CD4-positive, alpha-beta T cell treated with Interleukin-12 subunit alpha and Interleukin-12 subunit beta, for 1 hour (primary cell): ENCODE measurements around the gene OTOGL.
"Not testable (repeated sequence)": the region's sequence is repeated elsewhere in the genome, so short reads cannot be mapped to it uniquely, and the experiment has no call there.

ENCODE experiments used
- DNase-seq: peaks from one replicate; pipeline ENCODE4 v3.0.0-alpha.2; 2020

The OTOGL gene

DNA sequence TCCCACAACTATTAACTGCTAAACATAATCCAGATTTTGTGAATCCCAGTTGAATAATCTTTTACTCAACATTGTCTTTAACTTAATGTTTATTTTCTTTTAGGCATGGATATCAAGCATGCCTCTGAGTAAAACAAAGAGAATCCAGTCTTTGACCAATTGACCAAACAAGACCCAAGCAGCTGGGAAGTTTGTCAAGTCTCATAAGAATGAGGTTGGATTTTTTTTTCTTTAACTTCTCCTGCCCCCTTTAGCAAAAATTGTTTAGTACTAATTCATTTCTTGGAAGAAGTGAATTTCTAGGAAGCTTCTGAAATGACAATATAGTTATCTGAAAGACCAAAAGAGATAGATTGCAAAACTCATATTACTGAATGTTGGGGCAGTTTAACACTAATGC, 89.9 kb downstream of the OTOGL start:
- DNase-seq, result no peak

DNA sequence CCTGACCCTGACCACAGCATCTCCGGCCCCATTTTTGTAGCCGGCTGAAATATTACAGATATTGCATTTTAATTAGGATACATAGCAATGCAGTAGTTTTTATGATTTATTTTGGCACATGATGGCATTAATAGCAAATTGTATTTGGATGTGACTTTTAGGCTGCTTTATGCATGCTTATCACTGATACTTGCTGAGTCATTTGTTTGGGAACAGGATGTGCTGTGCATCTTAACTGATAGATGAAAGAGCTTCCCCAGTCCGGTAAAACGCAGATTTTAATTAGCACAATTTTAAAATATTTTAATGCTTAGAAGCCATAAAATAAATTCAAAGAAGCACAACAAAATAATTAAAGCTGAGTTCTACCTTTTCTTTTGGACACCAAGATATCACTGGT, 90.7 kb downstream of the OTOGL start:
- DNase-seq, result no peak

- no peak for DNase-seq
These were observed 92.8 kb downstream of the OTOGL start for GRCh38 chr12:80192087-80192486.

- DNase-seq, result no peak
These were observed 94.5 kb downstream of the OTOGL start for GRCh38 chr12:80193865-80194264.

GRCh38 chr12:80195074-80195726, 95.9 kb downstream of the OTOGL start:
- DNase-seq, result no peak

GRCh38 chr12:80195737-80196136, 96.4 kb downstream of the OTOGL start:
- DNase-seq, result no peak

DNA sequence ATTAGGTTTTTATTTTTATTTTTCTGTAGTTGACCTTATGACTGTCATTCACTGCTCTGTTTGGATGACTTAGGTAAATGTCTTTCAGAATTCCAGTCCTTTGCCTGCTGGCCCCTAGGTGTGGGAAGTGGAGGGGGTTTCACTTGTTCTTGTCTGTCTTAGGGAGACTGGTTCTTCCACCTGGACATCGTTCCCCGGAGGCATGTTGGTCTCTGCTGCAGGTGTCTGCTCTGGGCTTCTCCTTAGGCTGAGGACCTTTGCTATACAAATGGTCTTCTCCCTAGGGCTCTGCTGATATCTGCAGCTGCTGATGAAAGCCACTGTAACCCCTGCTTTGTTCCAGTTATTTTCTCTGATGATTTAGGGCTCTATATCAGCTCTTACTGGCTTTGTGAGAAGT, 97.1 kb downstream of the OTOGL start:
- no peak for DNase-seq

GRCh38 chr12:80198782-80199337, 99.5 kb downstream of the OTOGL start:
- DNase-seq, result no peak

DNA sequence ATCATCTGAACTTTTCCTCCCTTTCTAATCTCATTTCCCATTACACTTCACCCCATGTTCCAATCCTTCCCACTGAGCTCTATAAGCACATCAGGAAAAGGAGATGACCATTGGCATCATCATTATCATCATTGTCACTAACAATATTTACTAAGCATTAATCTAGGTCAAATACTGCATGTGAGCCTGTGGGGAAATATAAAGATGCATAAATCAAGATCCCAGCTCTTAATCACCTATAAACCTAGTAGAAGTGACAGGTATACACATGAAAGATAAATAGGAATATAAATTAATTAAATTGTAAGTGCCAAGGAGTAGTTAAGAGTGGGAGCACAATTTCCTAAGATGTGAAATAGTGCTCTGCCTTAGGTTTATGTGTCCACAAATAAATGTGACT, 100.6 kb downstream of the OTOGL start:
- DNase-seq, result no peak

DNA sequence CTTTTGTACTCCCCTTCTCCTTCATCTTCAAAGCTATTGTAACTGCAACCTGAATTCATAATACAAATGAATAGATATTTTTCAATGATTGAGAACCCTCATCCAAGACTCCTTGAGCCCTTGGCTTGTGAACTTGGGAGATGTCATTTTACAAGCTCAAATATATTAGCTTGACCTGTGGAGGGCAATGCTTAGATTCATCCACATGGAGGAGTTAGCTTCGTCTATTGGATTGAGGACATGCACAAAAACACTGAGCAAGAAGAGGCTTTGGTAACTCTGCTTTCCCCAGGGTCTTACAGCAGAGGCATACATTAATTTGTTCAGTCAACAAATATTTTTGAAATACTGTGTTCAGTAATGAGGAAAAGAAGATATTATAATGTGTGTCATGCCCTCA, 101.1 kb downstream of the OTOGL start:
- no peak for DNase-seq

- DNase-seq, result no peak
These were observed 102.6 kb downstream of the OTOGL start for GRCh38 chr12:80201908-80202307.

GRCh38 chr12:80205960-80206359, 106.6 kb downstream of the OTOGL start:
- DNase-seq, result no peak

DNA sequence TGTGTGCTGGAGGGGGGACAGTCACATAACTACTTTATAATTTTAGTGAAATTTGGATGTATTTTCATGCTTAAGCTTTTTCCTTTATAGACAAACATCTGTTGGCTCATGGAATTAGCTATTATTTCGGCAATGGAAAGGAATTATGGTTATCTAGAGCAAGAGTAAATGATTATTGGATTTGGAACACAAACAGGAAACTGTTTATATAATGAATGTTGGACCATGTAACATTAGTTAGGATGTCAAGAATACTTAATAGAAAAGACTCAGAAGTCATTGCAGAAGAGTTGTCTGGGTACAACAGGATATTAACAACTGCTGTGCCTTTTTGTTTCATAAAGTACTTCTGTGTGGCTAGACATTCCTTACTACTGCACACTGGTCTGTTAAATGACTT, 108.7 kb downstream of the OTOGL start:
- DNase-seq, result no peak

- no peak for DNase-seq
These were observed 112.3 kb downstream of the OTOGL start for GRCh38 chr12:80211671-80212070.

GRCh38 chr12:80212938-80213645, 113.8 kb downstream of the OTOGL start:
- no peak for DNase-seq

- DNase-seq, result no peak
These were observed 114.5 kb downstream of the OTOGL start for GRCh38 chr12:80213871-80214270.

GRCh38 chr12:80217011-80217535, 117.7 kb downstream of the OTOGL start:
- no peak for DNase-seq

GRCh38 chr12:80218925-80219324, 119.6 kb downstream of the OTOGL start:
- DNase-seq, result not testable (repeated sequence)

DNA sequence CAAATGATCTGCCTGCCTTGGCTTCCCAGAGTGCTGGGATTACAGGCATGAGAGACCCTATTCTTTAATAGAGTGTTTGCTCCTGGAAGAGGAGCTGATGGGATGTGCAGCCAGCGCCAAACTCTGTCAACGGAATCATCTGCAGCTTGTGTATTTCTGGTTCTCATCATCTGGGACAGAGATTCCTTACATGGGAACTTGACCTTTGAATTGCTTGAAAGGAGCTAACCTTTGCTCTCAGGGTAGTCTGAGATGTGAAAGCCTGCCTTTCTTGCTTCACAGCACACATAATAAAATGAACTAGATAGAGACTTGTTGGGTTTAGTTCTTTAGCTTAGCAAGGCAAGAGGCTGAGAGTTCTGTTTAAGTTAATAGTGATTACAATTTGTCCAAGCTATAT, 120.0 kb downstream of the OTOGL start:
- no peak for DNase-seq

DNA sequence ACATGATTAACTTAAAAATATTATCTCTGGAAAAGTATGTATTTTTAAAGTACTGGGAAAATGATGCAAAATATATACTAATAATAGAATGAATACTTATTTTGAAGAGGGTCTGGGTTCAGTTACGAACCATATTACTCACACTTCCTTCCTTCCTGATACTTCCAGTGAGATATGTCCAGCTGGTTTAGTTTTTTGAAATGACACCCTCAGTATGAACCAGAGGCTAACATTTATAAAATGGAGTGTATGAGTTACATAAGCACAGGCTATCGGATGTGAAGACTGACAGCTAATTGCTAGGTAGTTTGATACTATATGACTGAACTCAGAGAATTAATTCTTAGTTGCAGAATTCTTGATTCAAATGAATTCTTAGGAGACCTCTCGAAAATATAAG, 122.9 kb downstream of the OTOGL start:
- no peak for DNase-seq

GRCh38 chr12:80226576-80226975, 127.2 kb downstream of the OTOGL start:
- no peak for DNase-seq

GRCh38 chr12:80227904-80228303, 128.6 kb downstream of the OTOGL start:
- DNase-seq, result not testable (repeated sequence)

DNA sequence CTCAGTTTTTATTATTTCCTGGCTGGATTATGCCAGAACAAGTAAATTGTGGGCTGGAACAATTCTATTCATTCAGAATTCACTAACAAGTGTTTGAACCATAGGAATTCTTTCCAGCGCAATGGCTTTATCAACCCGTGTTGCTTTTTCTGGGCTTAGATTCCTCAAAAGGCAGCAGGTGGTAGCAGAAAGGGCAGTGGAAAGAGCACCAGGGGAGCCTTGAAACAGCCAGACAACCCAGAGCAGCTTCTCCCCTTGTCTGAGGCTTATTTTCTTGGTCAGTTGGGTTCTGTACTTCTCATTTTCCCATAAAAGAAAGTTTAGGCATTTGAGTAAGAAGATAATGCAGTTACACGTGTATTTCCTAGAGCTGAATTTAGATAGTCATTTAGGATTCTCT, 130.7 kb downstream of the OTOGL start:
- DNase-seq, result no peak

DNA sequence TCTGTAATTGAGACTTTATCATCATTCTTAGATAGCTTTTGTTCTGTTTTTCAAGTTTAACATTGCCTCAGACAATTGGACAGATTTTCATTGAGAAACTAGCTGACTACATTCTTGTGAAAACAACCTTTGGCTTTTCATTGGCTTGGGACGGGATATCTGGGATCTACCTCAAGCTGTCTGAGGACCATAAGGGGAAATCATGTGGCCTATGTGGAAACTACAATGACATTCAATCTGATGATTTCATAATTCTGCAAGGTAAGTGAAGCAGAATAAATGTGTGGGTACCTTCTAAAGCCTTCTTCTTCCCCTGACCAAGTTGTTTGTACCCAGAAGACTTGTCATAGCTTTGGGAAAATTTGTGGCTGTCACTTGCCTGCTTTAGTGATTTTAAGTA, 133.5 kb downstream of the OTOGL start:
- DNase-seq, result no peak
